SK-N-DZ (cell line): ENCODE data around the gene ABCC6.

Experiments used
- DNase-seq: peaks from one replicate; pipeline ENCODE4 v3.0.0-alpha.2; 2015; ENCODE audit warnings: low spot score

The ABCC6 gene

GRCh38 chr16:16141784-16142396 is 81.4 kb downstream of the ABCC6 start:
- no peak for DNase-seq

GRCh38 chr16:16141141-16141540 is 82.2 kb downstream of the ABCC6 start:
- no peak for DNase-seq

GRCh38 chr16:16140537-16140936 is 82.8 kb downstream of the ABCC6 start:
- DNase-seq: no peak

- DNase-seq: no peak
Observed at GRCh38 chr16:16139806-16140205, 83.5 kb downstream of the ABCC6 start.

- DNase-seq: no peak
Observed at GRCh38 chr16:16139061-16139460, 84.2 kb downstream of the ABCC6 start.

GRCh38 chr16:16138034-16138635 is 85.2 kb downstream of the ABCC6 start:
- DNase-seq: no peak

GRCh38 chr16:16137110-16137509 is 86.2 kb downstream of the ABCC6 start:
- no peak for DNase-seq

- no peak for DNase-seq
Observed at GRCh38 chr16:16136588-16136987, 86.7 kb downstream of the ABCC6 start.

- no peak for DNase-seq
Observed at GRCh38 chr16:16133943-16134604, 89.2 kb downstream of the ABCC6 start.

GRCh38 chr16:16131659-16132058 is 91.6 kb downstream of the ABCC6 start:
- DNase-seq: no peak

- no peak for DNase-seq
Observed at GRCh38 chr16:16131204-16131603, 92.1 kb downstream of the ABCC6 start.

- DNase-seq: peak; percentile 58
Observed at GRCh38 chr16:16127469-16128116, 95.7 kb downstream of the ABCC6 start.

GRCh38 chr16:16126896-16127295 is 96.4 kb downstream of the ABCC6 start:
- no peak for DNase-seq

GRCh38 chr16:16124974-16125373 is 98.3 kb downstream of the ABCC6 start:
- no peak for DNase-seq

GRCh38 chr16:16124438-16124837 is 98.9 kb downstream of the ABCC6 start:
- DNase-seq: no peak

- DNase-seq: no peak
Observed at GRCh38 chr16:16122264-16122663, 101.0 kb downstream of the ABCC6 start.

- no peak for DNase-seq
Observed at GRCh38 chr16:16121185-16121727, 102.0 kb downstream of the ABCC6 start.

- no peak for DNase-seq
Observed at GRCh38 chr16:16120382-16121184, 102.7 kb downstream of the ABCC6 start.

- no peak for DNase-seq
Observed at GRCh38 chr16:16120044-16120381, 103.3 kb downstream of the ABCC6 start.

GRCh38 chr16:16118337-16118736 is 105.0 kb downstream of the ABCC6 start:
- no peak for DNase-seq

GRCh38 chr16:16116841-16117240 is 106.5 kb downstream of the ABCC6 start:
- no peak for DNase-seq

- DNase-seq: no peak
Observed at GRCh38 chr16:16113076-16113475, 110.2 kb downstream of the ABCC6 start.
